HUES64 (cell line): Measurements from ENCODE around the gene C9orf72. TPM values are rescaled to one million over a fixed set of nuclear protein-coding genes. Genes with fewer than 3 reads are reported as not detected.
"Not testable (repeated sequence)": the region's sequence is repeated elsewhere in the genome, so short reads cannot be mapped to it uniquely, and the experiment has no call there.

ENCODE experiments used
- H3K27ac ChIP-seq: 2 replicates; pipeline ENCODE4 v1.7.0; 2013; ENCODE audit warnings: low read depth, low read length, inconsistent platforms
- H3K27me3 ChIP-seq: 2 replicates; pipeline ENCODE4 v1.6.1; 2013; ENCODE audit warnings: mild to moderate bottlenecking, low read length; ENCODE audit not compliant: insufficient read depth
- H3K36me3 ChIP-seq: 2 replicates; pipeline ENCODE4 v1.6.1; 2013; ENCODE audit warnings: mild to moderate bottlenecking, low read length; ENCODE audit not compliant: insufficient read depth
- H3K4me1 ChIP-seq: 2 replicates; pipeline ENCODE4 v1.6.1; 2013; ENCODE audit warnings: mild to moderate bottlenecking, low read length, moderate library complexity; ENCODE audit not compliant: insufficient read depth
- H3K4me3 ChIP-seq: 2 replicates; pipeline ENCODE4 v1.5.1; 2013; ENCODE audit warnings: mild to moderate bottlenecking, low read length, moderate library complexity
- H3K9ac ChIP-seq: 2 replicates; pipeline ENCODE4 v1.6.1; 2013; ENCODE audit warnings: mild to moderate bottlenecking, low read depth, low read length
- H3K9me3 ChIP-seq: 2 replicates; pipeline ENCODE4 v1.6.1; 2013; ENCODE audit warnings: low read depth, low read length; ENCODE audit not compliant: insufficient read depth
- WGBS: fragments of 150-250, 120-280 bp; methylation state at CpG from one replicate; pipeline ENCODE4 v1.1.7; 2013; ENCODE audit warnings: missing lambda C conversion rate; 5-methylcytosine and 5-hydroxymethylcytosine counted together
- polyA plus RNA-seq, 2 experiments: library from polyadenylated mRNA; stranded (reverse); fragments of 50-300 nt; gene quantifications; one replicate each; pipeline ENCODE4 v1.2.3, GENCODE V29; 2013

The C9orf72 gene, protein sequence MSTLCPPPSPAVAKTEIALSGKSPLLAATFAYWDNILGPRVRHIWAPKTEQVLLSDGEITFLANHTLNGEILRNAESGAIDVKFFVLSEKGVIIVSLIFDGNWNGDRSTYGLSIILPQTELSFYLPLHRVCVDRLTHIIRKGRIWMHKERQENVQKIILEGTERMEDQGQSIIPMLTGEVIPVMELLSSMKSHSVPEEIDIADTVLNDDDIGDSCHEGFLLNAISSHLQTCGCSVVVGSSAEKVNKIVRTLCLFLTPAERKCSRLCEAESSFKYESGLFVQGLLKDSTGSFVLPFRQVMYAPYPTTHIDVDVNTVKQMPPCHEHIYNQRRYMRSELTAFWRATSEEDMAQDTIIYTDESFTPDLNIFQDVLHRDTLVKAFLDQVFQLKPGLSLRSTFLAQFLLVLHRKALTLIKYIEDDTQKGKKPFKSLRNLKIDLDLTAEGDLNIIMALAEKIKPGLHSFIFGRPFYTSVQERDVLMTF
- 13.1 TPM for polyA plus RNA-seq (2013, experiment 1 of 2)
- polyA plus RNA-seq (2013, experiment 2 of 2), result 17.2 TPM

DNA sequence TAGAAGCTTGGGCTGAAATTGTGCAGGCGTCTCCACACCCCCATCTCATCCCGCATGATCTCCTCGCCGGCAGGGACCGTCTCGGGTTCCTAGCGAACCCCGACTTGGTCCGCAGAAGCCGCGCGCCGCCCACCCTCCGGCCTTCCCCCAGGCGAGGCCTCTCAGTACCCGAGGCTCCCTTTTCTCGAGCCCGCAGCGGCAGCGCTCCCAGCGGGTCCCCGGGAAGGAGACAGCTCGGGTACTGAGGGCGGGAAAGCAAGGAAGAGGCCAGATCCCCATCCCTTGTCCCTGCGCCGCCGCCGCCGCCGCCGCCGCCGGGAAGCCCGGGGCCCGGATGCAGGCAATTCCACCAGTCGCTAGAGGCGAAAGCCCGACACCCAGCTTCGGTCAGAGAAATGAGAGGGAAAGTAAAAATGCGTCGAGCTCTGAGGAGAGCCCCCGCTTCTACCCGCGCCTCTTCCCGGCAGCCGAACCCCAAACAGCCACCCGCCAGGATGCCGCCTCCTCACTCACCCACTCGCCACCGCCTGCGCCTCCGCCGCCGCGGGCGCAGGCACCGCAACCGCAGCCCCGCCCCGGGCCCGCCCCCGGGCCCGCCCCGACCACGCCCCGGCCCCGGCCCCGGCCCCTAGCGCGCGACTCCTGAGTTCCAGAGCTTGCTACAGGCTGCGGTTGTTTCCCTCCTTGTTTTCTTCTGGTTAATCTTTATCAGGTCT is at the start of gene C9orf72:
Gene C9orf72, minus strand, starts transcription at position 564 of the 716 bp plus-strand sequence. CDS start 6,361 bp downstream, outside the sequence.
- peaks cover 2% of the 10 kb centered on the region; the same call in 1 of the 2 replicates for H3K9me3 ChIP-seq
- peak within 1 kb of the TSS; percentile 88 for H3K27ac ChIP-seq
- peaks cover 14% of the 10 kb centered on the region for H3K4me1 ChIP-seq
- peaks cover 4% of the 10 kb centered on the region; the same call in 1 of the 2 replicates for H3K27me3 ChIP-seq
- H3K36me3 ChIP-seq, result no peaks in the 10 kb centered on the region
- H3K4me3 ChIP-seq, result peak within 1 kb of the TSS; percentile 66
- under 1% methylated on average over 72 of the region's 72 CpGs for WGBS
- peak within 1 kb of the TSS; percentile 74 for H3K9ac ChIP-seq

DNA sequence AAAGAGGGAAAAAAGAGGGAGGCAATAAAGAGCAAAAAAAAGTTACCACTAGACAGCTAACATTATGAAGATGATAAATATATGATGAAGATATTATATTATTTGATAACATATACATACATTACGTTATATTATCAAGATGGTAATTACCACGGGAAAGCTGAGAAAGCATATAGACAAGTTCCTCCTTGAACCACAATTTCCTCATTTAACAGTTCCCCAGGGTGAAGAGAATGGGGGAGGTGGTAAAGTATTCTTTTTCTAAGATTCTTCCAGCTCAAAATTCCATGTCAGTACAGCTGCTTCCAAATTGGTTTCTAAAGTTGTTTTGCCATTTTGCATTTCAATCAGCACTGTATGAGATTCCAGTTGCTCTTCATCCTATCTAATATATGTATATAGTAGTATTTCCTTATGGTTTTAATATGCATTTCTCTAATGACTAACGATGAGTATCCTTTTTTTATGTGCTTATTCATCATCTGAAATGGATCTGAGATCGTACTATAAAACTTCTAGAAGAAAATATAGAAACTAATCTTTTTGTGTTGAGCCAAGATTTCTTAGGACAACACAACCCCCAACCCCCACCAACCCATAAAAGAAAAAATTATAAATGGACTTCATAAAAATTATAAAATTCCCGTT is 49.5 kb upstream of the C9orf72 start:
- no peaks in the 10 kb centered on the region for H3K9me3 ChIP-seq
- 0 out of 2 replicates have a peak, but pooled peaks cover 3% of the 10 kb centered on the region for H3K27me3 ChIP-seq
- no peak overlapping the region for H3K27ac ChIP-seq
- H3K4me1 ChIP-seq, result peaks cover 7% of the 10 kb centered on the region
- H3K9ac ChIP-seq, result no peak overlapping the region
- H3K36me3 ChIP-seq, result no peaks in the 10 kb centered on the region
- H3K4me3 ChIP-seq, result no peak overlapping the region
- WGBS, result 100% methylated on average over 2 of the region's 5 CpGs

DNA sequence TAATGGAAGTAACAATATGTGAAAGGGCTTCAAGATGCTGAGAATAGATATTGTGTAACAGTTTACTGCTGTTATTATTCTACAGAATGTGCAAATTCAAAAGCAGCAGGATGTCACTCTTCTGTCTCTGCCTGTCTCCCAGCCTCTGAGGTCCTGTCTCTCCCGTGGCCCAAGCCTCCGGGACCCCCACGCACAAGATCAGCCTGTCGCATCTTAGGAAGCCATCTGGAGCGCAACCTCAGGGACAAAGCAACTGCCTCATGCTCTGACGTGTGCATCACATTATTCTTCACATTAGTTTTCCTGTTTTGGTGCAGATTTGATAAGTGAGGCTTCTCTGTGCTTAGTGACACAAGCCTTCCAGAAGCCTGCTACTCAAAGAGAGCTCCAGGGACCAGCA is 46.5 kb upstream of the C9orf72 start:
- Histone ChIP-seq H3K9ac (no peak overlapping the region), H3K27me3 (no peaks in the 10 kb centered on the region), H3K9me3 (no peaks in the 10 kb centered on the region), H3K27ac (no peak overlapping the region), H3K36me3 (no peaks in the 10 kb centered on the region), H3K4me3 (no peak overlapping the region), H3K4me1 (no peaks in the 10 kb centered on the region)
- WGBS, result 92% methylated on average over 6 of the region's 6 CpGs

DNA sequence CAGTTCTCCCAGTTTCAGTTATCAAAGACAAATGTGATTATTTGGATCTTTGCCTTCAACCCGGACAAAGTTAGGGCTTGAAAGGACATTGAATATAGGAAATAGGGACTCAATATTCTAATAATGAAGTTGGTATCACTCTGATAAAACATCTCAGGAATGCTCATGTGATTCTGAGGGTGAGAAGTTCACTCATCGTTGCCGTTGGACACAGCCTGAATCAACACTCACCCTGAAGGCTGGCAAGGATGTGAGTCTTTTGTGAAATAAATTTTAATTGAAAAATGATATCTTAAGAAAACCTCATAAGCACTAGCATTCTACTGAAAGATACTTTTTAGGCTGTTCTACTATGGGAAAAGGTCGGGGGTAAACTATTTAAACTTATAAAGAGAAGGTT is 44.8 kb upstream of the C9orf72 start:
- H3K27me3 ChIP-seq, result no peaks in the 10 kb centered on the region
- H3K9ac ChIP-seq, result no peak overlapping the region
- H3K9me3 ChIP-seq, result no peaks in the 10 kb centered on the region
- H3K4me3 ChIP-seq, result no peak overlapping the region
- no peaks in the 10 kb centered on the region for H3K4me1 ChIP-seq
- H3K36me3 ChIP-seq, result no peaks in the 10 kb centered on the region
- H3K27ac ChIP-seq, result no peak overlapping the region
- 97% methylated on average over 3 of the region's 4 CpGs for WGBS

DNA sequence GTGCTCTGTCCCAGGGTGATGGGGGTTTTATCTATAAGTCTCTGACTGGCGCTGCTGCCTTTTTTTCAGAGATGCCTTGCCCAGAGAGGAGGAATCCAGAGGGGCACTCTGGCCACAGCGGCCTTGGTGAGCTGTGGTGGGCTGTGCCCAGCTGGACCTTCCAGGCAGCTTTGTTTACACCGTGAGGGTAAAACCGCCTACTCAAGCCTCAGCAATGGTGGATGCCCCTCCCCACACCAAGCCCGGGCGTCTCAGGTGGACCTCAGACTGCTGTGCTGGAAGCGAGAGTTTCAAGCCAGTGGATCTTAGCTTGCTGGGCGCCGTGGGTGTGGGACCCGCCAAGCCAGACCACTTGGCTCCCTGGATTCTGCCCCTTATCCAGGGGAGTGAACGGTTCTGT is 41.3 kb upstream of the C9orf72 start:
- Histone ChIP-seq H3K4me3 (no peak overlapping the region), H3K9ac (no peak overlapping the region), H3K9me3 (no peaks in the 10 kb centered on the region), H3K36me3 (no peaks in the 10 kb centered on the region), H3K27ac (no peak overlapping the region), H3K4me1 (no peaks in the 10 kb centered on the region), H3K27me3 (no peaks in the 10 kb centered on the region)
- 94% methylated on average over 11 of the region's 11 CpGs for WGBS

DNA sequence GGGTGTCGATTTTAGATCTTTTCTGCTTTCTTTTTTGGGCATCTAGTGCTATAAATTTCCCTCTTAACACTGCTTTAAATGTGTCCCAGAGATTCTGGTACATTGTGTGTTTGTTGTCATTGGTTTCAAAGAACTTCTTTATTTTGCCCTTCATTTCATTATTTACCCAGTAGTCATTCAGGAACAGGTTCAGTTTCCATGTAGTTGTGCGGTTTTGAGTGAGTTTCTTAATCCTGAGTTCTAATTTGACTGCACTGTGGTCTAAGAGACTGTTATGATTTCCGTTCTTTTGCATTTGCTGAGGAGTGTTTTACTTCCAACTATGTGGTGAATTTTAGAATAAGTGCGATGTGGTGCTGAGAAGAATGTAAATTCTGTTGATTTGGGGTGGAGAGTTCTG is 38.8 kb upstream of the C9orf72 start:
- H3K9ac ChIP-seq, H3K36me3 ChIP-seq, H3K27ac ChIP-seq, H3K9me3 ChIP-seq, H3K27me3 ChIP-seq, H3K4me3 ChIP-seq, H3K4me1 ChIP-seq: not testable (repeated sequence)
- 88% methylated on average over 3 of the region's 4 CpGs for WGBS

DNA sequence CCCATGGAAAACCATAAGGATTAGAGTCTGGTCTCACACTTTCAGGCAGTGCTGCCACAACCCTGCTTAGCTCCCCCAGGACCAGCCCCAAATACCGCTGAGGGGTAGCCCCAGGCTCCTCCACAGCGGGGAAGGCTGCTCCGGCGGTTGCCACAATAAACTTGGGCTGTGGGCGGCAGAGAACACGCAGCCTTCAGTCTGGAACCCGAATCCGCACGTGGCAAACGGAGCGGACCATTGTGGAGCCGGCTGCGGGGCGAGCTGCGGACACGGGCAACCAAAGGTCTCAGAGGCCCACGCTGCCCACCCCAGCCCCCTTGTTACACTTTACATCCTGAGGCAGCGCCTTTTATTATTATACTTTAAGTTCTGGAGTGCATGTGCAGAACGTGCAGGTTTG is 37.3 kb upstream of the C9orf72 start:
- H3K27me3 ChIP-seq, result no peaks in the 10 kb centered on the region
- H3K9me3 ChIP-seq, result no peaks in the 10 kb centered on the region
- H3K36me3 ChIP-seq, result no peaks in the 10 kb centered on the region
- no peaks in the 10 kb centered on the region for H3K4me1 ChIP-seq
- no peak overlapping the region for H3K4me3 ChIP-seq
- no peak overlapping the region for H3K9ac ChIP-seq
- WGBS, result 94% methylated on average over 19 of the region's 19 CpGs
- H3K27ac ChIP-seq, result no peak overlapping the region

DNA sequence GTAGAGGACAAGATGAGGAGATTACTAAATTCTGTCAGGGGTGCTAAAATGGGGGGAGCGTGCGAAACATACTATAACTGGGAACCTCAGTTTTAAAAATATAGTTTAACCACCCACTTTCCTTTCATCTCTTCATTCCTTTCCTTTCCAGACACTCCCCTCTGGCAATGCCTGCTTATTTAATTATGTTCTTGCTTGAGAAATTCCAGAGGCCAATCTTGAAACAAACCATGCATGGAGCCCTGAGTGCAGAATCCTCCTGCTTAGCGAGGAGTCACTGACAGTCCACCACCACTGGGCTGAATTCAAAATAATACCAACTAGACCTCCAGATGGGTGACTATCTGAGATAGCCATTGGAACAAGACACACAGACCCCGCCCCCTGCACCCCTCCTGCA is 29.7 kb upstream of the C9orf72 start:
- H3K9ac ChIP-seq, result no peak overlapping the region
- no peaks in the 10 kb centered on the region for H3K36me3 ChIP-seq
- peaks cover 9% of the 10 kb centered on the region for H3K4me1 ChIP-seq
- no peaks in the 10 kb centered on the region for H3K27me3 ChIP-seq
- H3K9me3 ChIP-seq, result no peaks in the 10 kb centered on the region
- 92% methylated on average over 2 of the region's 4 CpGs for WGBS
- H3K27ac ChIP-seq, result no peak overlapping the region
- H3K4me3 ChIP-seq, result no peak overlapping the region

DNA sequence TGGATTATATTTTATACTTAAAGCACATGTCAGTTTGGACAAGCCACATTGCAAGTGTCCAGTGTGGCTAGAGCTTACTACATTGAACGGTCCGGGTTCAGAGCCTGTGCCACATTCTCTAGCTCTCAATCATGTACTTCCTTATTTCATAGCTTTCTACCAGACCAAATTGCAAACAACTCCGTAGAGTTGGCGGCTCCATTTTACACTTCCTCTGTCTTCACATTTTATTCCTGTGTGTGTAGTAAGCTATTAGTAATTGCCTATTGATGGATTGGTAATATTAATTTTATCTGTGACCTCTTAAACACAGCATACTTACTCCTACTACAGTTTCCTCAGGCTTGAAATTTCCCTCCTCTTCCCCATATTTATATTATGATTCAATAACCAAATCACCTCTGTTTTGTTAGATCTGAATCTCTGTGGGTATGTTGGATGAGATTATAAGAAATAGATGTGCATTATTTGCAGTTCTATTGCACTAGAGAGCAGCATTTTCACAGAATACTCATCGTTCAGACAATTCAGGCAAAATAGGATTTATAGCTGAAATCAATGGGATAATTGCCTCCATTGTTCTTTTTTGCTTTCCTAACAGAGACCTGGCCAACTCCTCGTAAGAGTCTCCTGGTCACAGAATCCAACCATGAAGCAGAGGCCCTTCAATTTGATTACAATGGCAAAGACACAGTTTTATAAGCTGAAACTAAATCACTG is 29.0 kb upstream of the C9orf72 start:
- WGBS, result 88% methylated on average over 6 of the region's 6 CpGs

DNA sequence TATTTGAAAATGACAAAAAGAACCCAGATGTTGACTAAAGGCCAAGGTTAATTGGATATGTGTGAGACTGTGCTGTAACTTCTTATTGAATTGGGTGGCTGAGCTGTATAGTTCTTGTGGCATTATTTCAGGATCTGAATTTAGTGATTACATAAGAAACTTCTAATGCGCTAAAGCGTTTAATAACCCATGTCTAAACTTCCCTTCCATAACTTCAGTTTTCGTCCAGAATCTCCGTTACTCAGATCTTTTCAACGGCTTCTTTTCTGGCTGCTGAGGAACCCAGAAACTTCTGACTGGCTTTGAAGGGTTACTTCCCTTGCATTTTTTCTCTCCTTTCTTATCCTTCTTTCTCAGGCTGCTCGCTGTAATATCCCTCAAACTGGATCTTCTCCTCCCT is 28.1 kb upstream of the C9orf72 start:
- no peaks in the 10 kb centered on the region for H3K27me3 ChIP-seq
- H3K9me3 ChIP-seq, result no peaks in the 10 kb centered on the region
- no peaks in the 10 kb centered on the region for H3K36me3 ChIP-seq
- no peak overlapping the region for H3K9ac ChIP-seq
- peaks cover 9% of the 10 kb centered on the region for H3K4me1 ChIP-seq
- WGBS, result 87% methylated on average over 6 of the region's 6 CpGs
- no peak overlapping the region for H3K4me3 ChIP-seq
- no peak overlapping the region for H3K27ac ChIP-seq

More for the DNA sequence above, 29.0 kb upstream of the C9orf72 start:
- no peaks in the 10 kb centered on the region for H3K27me3 ChIP-seq
- no peak overlapping the region for H3K27ac ChIP-seq
- H3K36me3 ChIP-seq, result no peaks in the 10 kb centered on the region
- peaks cover 9% of the 10 kb centered on the region for H3K4me1 ChIP-seq
- no peaks in the 10 kb centered on the region for H3K9me3 ChIP-seq
- no peak overlapping the region for H3K4me3 ChIP-seq
- no peak overlapping the region for H3K9ac ChIP-seq
